HTR-8/SVneo (cell line): ENCODE measurements around the gene PHRF1.

Experiments used
- DNase-seq: peaks from one replicate; pipeline ENCODE4 v3.0.0; 2011; ENCODE audit warnings: low spot score, mixed read lengths; ENCODE audit not compliant: insufficient read length
- FAIRE-seq: peaks from 2 replicates; lab custom pipeline; 2011; peaks lifted over from hg19 to GRCh38; lab: Jason Lieb, UNC

The PHRF1 gene

DNA sequence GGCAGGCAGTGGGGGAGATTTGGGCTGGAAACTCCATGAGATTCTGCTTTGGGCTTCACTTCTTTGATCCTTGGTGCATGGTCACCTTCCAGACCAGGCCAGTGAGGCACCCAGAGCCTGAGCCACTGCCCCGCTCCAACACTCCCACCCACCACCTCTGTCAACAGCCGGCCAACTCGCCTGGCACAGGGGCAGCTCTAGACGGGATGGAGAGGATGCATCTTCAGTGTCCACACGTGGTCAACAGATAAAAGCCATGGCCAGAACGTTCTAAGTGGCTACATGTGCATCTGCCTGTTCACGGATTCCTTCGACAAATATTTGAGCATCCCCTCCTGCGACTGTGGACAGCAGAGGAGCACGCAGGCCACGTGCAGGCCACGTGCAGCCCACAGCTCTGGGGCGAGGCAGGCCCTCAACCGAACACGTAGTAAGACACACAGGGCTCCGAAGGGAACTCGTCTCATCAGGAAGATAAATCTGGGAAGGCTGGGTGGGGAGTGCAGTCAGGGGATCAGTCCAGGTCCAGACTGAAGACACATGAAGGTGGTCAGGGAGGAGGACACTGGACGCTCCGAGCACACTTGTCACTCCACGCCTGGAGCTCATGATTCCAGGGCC is 37.7 kb upstream of the PHRF1 start:
- no peak for FAIRE-seq

DNA sequence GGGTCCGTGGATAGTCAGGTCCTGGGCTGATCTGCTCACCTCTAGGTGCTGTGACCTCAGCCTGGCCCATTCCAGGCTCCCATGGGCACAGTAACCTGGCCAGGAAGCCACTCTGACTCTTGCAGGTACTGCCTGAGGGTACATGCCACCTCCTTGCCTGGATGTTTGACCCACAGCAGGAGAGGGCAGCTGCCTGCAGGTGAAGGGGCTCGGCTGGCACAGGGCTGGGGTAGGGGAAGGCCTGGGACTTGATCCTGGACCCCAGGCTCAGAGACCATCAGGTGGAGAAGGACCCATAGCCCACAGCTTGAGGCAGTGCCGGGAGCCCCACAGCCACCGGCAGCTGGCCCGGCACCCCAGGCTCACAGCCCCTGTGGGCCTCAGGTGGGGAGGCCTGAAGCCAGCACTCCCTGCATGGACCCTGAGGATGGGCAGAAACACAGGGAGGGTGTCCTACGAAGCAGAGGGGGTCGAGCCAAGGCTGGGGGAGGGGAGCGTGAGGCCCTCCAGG is 36.2 kb upstream of the PHRF1 start:
- DNase-seq (no peak), FAIRE-seq (no peak)

More for the DNA sequence above, 37.7 kb upstream of the PHRF1 start:
- no peak for DNase-seq

DNA sequence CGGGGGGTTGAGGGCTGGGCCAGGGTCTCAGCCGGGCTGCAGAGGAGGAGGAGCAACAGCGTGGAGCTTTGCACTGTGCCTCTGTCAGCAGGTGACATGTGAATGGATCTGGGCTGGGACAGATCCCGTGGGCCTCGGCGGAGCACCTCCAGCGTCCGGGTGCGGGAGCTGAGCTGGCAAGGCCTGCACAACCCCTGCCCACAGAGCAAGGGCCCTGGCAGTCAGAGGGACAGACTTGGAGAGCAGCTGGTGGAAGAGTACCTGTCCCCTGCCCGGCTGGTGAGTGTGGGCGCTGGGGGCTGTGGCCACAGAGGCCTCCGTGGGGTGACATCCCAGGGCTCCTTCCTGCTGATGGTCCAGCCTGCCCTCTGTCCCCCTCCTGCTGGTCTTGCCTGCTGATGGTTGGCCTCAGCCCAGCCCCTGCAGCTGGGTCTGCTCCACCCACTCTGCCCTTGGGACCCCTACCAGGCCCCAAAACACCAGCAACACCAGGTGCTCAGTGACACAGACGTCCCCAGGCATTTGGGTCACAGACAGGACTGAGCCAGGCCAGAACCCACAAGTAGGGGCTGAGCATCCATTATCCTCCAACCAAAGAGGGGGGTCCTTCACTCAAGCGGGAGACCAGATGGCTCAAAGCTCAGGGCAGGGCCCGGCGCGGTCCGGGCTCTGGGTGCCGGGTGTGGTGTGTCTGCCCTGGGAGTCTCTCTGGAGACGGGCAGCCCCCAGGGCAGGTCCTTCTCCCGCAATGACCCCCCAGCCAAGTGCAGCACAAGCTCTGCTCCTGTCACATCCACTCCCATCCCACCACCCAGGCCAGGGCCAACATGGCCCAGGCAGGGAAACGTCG is 35.5 kb upstream of the PHRF1 start:
- FAIRE-seq (no peak), DNase-seq (no peak)

DNA sequence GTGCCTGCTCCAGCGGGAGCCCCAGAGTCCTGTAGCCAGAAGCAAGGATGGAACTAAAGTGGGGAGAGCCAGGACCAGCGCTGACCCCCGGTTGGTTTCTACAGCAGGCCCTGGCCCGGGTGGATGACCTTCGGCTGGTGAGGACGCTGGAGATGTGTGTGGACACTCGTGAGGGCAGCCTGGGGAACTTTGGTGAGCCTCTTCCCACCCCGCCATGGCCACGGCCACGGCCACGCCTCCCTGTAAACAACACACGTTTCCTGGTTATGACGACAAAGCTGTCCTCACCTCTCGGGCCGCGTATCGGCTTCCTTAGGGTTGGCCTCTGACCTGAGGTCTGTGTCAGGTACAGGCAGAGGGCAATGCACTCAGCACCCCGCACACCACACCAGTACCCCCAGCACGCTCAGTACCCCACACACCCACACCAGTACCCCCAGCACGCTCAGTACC is 34.8 kb upstream of the PHRF1 start:
- FAIRE-seq, result no peak
- DNase-seq, result no peak

DNA sequence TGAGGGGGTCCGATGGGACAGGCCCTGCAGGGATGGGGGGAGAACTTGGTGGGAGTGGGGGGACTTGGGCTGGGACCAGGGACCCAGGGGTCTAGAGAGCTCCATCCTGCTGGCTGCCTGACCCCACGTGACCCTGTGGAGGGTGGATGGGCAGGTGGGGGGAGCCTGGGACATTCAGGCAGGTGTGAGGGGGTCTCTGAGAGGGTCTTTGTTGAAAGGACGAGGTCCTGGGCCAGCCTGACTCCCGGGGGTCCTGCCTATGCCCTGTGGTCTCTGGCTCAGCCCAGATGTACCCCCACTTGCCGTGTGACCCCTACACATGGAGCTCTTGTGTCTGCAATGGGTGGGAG is 31.5 kb upstream of the PHRF1 start:
- DNase-seq (no peak), FAIRE-seq (no peak)

DNA sequence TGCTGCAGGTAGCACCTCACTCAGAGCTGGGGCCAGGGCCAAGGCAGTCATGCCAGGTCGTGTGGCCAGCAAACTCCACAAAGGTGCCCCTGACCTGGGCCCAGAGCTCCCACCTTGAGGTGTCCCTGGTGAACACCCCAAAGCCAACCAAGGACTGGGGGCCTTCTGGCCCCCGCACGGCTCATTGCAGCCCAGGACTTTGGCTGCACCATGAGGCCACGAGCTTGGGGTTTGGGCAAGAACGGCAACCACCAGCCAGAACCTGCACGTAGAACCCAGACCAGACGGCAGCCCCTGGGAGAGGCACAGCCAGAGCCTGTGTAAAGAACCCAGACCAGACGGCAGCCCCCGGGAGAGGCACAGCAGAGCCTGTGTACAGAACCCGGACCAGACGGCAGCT is 31.1 kb upstream of the PHRF1 start:
- FAIRE-seq (no peak), DNase-seq (no peak)

DNA sequence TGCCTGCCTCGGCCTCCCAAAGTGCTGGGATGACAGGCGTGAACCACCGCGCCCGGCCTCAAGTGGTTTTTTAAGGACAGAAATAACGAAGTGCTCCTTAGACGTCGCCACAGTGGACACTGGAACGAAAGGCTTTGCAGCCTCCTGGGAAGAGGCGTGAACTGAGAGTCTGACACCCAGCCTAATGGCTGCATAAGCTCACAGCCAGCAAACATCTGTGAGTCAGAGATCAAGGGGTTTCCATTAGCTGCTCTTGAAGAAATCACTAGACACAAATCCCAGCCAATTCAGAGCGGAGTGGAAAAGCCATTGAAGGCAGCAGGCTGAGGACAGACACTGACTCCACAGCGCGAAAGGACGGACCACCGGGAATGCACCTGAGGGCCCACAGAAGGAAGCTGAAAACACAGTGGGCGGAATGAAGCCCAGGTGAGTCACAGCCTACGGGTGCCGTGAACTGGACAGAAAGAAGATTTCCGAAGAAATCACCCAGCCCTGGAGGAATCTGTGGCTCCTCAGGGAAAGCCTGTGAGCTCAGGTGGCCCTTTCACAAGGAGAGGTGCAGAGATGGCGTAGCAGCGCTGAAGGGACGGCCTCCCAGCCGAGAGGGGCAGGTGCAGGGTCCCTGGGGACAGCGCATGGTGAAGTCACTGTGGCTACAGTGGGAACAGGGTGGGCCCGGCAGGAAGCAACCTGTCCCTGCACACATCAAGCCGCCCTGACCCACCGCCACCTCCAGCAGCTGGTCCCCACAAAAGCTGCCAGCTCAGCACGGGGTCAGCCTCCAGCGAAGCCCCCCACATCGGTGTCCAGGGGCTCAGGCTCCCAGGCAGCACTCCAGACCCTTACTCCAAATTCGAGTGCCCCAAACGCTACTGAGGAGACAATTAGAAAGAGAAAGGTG is 27.3 kb upstream of the PHRF1 start:
- no peak for FAIRE-seq
- DNase-seq, result no peak

DNA sequence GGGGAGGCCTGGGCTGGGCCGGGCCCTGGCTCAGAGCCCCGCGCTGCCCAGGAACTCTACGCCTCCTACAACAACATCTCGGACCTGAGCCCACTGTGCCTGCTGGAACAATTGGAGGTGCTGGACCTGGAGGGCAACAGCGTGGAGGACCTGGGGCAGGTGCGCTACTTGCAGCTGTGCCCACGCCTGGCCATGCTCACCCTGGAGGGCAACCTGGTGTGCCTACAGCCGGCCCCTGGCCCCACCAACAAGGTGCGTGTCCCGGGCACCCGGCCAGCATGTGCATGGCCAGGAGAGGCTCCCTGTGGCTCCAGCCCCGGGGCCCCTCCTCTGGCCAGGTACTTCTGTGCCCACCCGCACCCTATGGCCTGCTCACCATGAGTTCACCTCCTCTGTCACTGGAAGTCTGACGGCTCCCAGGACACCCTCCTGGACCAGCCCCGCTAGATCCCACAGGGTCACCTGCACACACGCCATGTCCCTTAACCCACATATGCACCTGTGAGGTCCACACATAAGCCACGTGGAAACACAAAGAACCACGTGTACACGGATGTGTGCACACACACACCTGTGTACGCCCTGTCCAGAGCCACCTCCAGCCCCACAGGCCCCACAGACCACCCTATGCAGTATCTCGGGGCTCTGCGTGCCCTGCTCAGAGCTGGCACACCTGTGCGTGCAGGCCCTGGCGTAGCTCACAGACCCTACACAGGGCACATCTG is 26.1 kb upstream of the PHRF1 start:
- FAIRE-seq (no peak), DNase-seq (no peak)

DNA sequence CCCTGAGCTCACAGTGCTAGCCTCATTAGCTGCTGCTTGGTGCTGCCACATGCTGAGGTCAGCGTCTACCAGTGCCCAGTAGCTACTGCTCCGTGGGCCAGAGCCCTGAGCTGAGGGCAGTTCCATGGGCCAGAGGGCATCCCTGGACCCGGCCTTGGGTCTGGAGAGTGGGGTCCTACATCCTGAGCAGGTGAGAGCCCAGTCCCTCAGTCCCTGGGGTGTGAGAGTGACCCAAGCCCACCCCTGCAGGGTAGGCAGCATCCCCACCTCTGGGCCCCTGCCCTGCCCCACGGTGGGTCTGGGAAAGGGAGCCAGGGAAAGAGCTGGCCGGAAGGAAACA is 25.6 kb upstream of the PHRF1 start:
- FAIRE-seq, result no peak

DNA sequence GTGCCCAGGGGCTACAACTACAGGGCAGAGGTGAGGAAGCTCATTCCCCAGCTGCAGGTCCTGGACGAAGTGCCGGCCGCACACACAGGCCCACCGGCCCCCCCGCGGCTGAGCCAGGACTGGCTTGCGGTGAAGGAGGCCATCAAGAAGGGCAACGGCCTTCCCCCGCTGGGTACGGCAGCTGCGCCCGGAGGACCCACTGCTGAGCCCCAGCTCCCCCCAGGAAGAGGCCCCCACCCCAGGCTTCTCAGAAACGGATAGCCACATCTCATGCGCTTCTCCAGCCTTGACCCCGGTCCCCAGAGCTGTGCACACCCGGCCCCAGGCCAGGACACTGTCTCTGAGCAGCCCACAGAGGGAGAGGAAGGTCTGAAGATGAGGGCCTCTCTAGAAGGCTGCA is 25.1 kb upstream of the PHRF1 start:
- no peak for FAIRE-seq

More for the DNA sequence above, 25.6 kb upstream of the PHRF1 start:
- DNase-seq, result no peak

DNA sequence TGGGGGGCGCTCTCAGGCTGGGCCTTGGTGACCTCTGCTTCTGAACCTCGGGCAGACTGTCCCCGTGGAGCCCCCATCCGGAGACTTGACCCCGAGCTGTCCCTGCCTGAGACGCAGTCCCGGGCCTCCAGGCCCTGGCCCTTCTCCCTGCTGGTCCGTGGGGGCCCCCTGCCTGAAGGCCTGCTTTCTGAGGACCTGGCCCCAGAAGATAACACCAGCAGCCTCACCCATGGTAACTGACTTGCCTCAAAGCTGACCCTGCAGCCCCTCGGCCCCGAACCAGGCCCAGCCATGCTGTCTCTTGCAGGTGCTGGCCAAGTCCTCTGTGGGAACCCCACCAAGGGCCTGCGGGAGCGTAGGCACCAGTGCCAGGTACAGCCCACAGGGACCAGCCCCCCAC is 24.7 kb upstream of the PHRF1 start:
- no peak for FAIRE-seq

More for the DNA sequence above, 25.1 kb upstream of the PHRF1 start:
- no peak for DNase-seq

DNA sequence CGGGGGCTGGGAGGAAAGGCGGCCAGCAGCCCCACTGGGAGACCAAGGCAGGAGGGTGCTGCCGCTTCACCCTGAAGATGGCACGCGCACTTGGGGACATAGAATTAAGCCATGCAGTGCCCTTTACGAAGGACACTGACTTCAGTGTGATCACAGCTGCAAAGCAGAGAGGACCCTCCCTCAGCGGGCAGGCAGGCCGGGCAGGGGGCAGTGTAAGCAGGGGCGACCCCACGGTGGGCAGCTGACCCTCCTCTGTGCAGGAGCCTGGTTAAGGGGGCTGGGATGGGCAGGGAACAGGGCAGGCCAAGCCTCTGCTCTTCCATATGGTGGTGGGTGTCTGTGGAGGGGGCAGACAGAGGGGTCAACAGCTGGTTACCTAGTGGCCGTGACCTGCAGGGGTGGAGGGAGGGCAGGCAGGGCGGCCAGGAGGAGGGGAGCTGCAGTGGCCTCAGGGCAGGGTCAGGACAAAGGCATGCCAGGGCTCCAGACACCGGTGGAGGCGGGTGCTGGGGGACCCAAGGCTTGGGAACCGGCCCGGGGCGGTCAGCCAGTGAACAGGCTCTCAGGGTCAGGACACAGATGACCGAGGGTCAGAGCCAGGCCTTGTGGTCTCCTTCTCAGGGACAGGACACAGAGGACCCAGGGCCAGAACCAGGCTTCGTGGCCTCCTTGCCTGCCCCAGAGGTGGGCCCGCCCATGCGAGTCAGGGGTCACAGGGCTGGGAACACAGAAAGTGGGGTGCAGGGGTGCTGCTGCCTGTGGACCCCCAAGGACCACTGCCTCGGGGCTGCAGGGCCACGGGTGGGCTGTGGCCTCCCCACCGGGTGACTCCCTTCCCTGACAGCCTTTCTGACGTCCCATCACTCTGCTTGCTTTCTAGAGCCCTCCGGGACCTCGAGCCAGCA is 22.9 kb upstream of the PHRF1 start:
- no peak for DNase-seq

More for the DNA sequence above, 24.7 kb upstream of the PHRF1 start:
- DNase-seq, result no peak

DNA sequence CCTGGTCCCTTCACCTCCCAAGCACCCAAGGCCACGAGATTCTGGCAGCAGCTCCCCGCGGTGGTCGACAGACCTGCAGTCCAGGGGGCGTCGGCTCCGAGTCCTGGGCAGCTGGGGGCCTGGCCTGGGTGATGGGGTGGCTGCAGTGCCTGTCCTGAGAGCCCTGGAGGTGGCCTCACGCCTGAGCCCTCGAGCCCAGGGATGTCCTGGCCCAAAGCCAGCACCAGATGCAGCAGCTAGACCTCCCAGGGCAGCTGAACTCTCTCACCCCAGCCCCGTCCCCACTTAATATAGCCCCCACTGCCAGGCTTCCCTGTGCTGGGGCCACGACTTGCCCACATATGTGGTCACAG is 22.3 kb upstream of the PHRF1 start:
- no peak for DNase-seq
- FAIRE-seq, result no peak

More for the DNA sequence above, 22.9 kb upstream of the PHRF1 start:
- FAIRE-seq, result no peak

DNA sequence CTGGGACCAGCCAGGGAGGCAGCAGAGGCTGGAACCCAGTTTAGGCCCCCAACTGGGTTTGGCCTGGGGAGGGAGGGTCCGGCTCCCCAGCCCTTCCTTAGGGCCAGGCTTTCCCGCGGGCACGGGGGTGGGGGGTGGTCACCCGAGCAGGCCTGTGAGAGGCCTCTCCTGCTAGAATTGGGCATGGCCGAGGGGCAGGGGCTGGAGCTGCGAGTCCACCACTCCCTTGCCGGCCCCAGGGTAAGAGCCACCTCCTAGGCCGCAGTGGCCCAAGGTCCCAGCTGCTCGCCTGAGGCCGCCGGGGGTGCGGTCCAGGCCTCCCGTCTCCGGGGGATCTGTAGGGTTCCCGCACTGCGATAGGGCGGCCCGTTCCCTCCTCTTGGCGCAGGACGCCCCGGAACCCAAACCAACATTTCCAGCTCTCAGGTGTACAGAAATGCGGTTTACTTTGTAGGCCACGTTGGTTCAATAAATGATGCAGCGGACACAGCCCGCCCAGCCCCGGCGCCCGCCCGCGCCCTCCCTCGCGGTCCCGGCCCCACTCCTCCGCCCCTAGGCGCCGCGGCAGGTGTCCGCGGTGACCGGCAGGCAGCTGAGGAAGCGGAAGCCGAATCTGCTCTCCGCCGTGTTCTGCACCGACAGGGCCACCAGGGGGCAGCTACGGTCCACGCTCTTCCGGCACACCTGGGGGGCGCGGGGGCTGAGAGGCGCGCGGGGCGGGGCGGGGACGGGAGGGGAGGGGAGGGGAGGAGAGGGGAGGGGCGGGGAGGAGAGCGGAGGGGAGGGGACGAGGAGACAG is 21.6 kb upstream of the PHRF1 start:
- DNase-seq (peak; percentile 71), FAIRE-seq (peak; percentile 60)

DNA sequence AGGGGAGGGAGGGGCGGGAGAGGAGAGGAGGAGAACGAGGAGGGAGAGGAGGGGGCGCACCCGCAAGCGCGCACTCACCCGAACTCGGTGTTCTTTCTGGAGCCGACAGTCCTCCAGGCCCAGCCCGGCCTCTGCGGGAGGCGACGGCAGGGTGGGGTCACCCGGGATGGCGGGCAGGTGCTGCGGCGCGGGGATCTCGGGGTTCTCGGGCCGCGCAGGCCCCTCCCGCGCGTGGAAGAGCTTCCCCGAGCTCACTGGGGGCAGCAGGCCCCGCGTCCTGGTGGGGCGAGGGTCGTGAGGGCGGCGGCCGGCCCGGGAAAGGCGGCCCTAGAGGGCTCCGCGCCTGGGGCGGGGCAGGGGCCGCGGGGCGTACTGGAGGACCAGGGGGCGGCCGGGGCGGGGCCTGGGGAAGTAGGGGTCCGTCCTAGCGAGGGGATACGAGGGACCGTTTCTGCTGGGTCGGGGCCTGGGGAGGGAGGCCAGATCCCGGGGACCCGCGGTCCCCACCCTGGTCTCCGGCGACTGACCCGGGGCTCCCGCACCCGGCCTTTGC is 21.0 kb upstream of the PHRF1 start:
- DNase-seq (no peak), FAIRE-seq (no peak)

DNA sequence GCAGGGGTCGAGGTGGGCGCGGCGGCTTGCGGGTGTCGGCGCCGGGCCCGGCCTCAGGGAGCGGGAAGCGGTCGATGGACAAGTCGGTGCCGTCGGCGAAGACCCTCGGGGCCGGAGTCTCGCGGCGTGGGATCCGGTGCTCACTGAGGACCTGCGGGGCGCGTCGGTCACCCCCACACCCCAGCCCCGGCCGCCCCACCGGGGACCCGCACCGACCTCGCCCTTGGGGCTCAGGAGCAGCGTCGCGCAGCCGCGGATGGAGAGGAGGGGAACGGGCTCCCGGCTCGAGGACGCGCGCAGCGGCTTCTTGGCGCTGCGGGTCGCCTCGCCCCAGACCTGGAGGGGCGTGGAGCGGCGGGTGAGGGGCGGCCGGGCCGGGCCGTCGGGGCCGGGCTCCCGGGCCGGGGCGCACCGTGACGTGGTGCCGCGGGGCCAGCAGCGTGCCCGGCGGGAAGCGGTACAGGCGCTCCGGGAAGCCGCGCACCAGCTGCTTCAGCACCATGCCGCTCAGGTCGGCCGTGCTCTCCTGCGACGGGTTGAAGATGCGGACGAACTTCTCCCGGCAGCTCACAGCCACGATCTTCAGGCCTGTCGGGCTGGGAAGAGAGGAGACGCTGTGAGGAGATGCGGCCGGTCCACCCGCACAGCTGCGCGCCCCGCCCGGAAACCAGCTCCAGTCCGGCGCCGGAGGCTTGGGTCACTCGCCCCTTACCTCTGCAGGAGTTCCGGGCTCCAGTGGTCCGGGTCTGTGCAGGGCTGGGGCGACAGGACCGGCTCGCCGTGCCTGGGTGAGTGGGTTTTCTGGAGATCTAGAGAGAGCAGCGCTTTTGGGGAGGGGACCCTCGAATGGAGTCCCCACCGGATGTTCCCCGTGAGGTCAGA is 20.2 kb upstream of the PHRF1 start:
- no peak for FAIRE-seq
- no peak for DNase-seq

DNA sequence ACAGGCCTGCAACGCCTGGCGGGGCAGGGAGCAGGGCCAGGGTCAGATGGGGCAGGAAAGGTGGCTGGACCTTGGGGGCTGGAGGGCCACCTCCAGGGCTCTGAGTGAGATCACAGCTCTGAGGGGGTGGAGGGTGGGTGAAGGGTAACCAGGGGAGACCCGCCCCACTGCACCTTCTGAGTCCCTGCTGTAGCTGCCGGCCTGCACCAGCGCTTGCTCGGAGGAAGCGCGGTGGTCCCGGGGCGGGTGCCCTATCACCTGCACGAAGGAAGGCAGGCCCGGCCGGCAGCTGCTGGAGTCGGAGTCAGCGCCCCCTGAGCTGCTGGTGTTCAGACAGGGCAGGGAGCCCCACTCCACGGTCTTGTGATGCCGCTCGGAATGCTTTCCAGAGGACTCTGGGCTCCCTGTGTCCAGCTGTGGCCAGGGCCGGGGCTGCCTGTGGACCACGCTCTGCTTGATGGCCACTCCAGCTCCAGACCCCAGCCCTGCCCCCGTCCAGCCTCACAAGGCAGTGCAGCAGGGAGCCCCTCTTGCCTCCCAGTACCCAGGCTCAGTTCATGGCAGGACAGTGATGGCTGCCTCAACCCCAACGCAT is 19.5 kb upstream of the PHRF1 start:
- DNase-seq (no peak), FAIRE-seq (no peak)
